Neural progenitor cell (in vitro differentiated cells): ENCODE results near the gene OPCML. TPM values are rescaled to one million over a fixed set of nuclear protein-coding genes. Genes with fewer than 3 reads are reported as not detected.

Source experiments
- DNase-seq: peaks from one replicate; pipeline ENCODE4 v3.0.0-alpha.2; 2016; ENCODE audit warnings: low spot score
- H2AFZ ChIP-seq: fragments of 200-600 bp; sonication (generic); replicated peaks from 2 replicates; pipeline ENCODE4 v1.6.1; 2016; ENCODE audit warnings: antibody characterized with exemption
- H3F3A ChIP-seq: fragments of 200-600 bp; sonication (generic); 2 replicates; pipeline ENCODE4 v1.6.1; 2016; ENCODE audit warnings: antibody characterized with exemption, low read depth
- H3K27ac ChIP-seq: fragments of 200-600 bp; sonication (generic); 2 replicates; pipeline ENCODE4 v1.5.1; 2016; ENCODE audit warnings: mild to moderate bottlenecking
- H3K27me3 ChIP-seq: fragments of 200-600 bp; sonication (generic); 2 replicates; pipeline ENCODE4 v1.6.1; 2016; ENCODE audit warnings: mild to moderate bottlenecking, moderate library complexity
- H3K36me3 ChIP-seq: fragments of 200-600 bp; sonication (generic); 2 replicates; pipeline ENCODE4 v1.5.1; 2016
- H3K4me1 ChIP-seq: fragments of 200-600 bp; sonication (generic); 2 replicates; pipeline ENCODE4 v1.6.1; 2016; ENCODE audit warnings: mixed run types
- H3K4me2 ChIP-seq: fragments of 200-600 bp; sonication (generic); 2 replicates; pipeline ENCODE4 v1.6.1; 2016
- H3K4me3 ChIP-seq: fragments of 200-600 bp; sonication (generic); 2 replicates; pipeline ENCODE4 v1.5.1; 2016
- H3K79me2 ChIP-seq: fragments of 200-600 bp; sonication (generic); 2 replicates; pipeline ENCODE4 v1.6.1; 2016; ENCODE audit warnings: low read depth
- H3K9ac ChIP-seq: fragments of 200-600 bp; sonication (generic); 2 replicates; pipeline ENCODE4 v1.6.1; 2016
- H3K9me3 ChIP-seq: fragments of 200-600 bp; sonication (generic); 2 replicates; pipeline ENCODE4 v1.5.1; 2016; ENCODE audit warnings: low read depth
- H4K20me1 ChIP-seq: fragments of 200-600 bp; sonication (generic); 2 replicates; pipeline ENCODE4 v1.6.1; 2016; ENCODE audit warnings: low read depth
- H3K27ac Mint-ChIP-seq: 3 replicates; pipeline ENCODE4 v1.8.0; 2021; ENCODE audit warnings: mixed read lengths
- H3K27me3 Mint-ChIP-seq: 2 replicates; pipeline ENCODE4 v1.8.0; 2022; ENCODE audit warnings: low read depth, mild to moderate bottlenecking, inconsistent platforms, moderate library complexity, mixed read lengths; ENCODE audit not compliant: insufficient read depth
- H3K36me3 Mint-ChIP-seq: 3 replicates; pipeline ENCODE4 v1.8.0; 2021; ENCODE audit warnings: mixed read lengths
- H3K4me1 Mint-ChIP-seq: 3 replicates; pipeline ENCODE4 v1.8.0; 2021; ENCODE audit warnings: mixed read lengths
- H3K4me3 Mint-ChIP-seq: 3 replicates; pipeline ENCODE4 v1.8.0; 2021; ENCODE audit warnings: mild to moderate bottlenecking, moderate library complexity, mixed read lengths
- H3K9me3 Mint-ChIP-seq: 3 replicates; pipeline ENCODE4 v1.8.0; 2020; ENCODE audit warnings: mixed read lengths
- EZH2 ChIP-seq: fragments of 200-600 bp; sonication (generic); IDR thresholded peaks from 2 replicates; pipeline ENCODE4 v1.6.1; 2017; ENCODE audit warnings: antibody characterized with exemption, mild to moderate bottlenecking, moderate library complexity
- EZH2phosphoT487 ChIP-seq: fragments of 200-600 bp; sonication (generic); IDR thresholded peaks from 2 replicates; pipeline ENCODE4 v1.6.1; 2017; ENCODE audit warnings: antibody characterized with exemption
- total RNA-seq: library from RNA; depleted of rRNA; stranded (reverse); fragments of >200 nt; gene quantifications from 2 replicates; pipeline ENCODE4 v1.2.3, GENCODE V29; 2015; ENCODE audit warnings: low replicate concordance
- TF ChIP-seq, protein P1 (sequence below): fragments of 200-600 bp; sonication (generic); IDR thresholded peaks from 2 replicates; pipeline ENCODE4 v1.5.1; 2017; ENCODE audit warnings: antibody characterized with exemption, mild to moderate bottlenecking

OPCML gene
- total RNA-seq, 1 donor from 2014 or later: 0.02 TPM

DNA sequence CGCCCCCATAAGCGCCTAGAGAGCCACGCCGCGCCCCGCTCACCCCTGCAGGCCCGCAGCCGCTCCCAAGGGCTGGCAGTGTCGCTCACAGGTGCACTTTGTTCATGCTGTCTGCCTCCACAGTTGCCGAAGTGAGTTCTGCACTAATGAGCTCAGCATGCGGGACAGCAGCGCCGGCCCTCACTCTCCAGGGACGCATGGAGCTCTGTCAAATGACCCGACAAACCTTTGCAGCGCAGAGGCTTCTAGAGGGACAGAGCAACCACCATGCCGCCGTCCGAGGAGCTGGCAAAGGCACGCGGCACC is 170.7 kb downstream of the OPCML start:
- DNase-seq: no peak
- peaks cover 6% of the 10 kb centered on the region for H3K27me3 Mint-ChIP-seq
- peaks cover 13% of the 10 kb centered on the region for H3K4me1 Mint-ChIP-seq
- H3K4me3 Mint-ChIP-seq: no peak overlapping the region
- no peak overlapping the region for H3K9ac ChIP-seq
- no peaks in the 10 kb centered on the region for H3K79me2 ChIP-seq
- no peak overlapping the region for H3K27ac ChIP-seq
- H3F3A ChIP-seq: no peaks in the 10 kb centered on the region
- H3K27me3 ChIP-seq: no peaks in the 10 kb centered on the region
- no peaks in the 10 kb centered on the region for H3K36me3 ChIP-seq
- H3K9me3 ChIP-seq: no peaks in the 10 kb centered on the region
- no peaks in the 10 kb centered on the region for H3K4me1 ChIP-seq
- H3K9me3 Mint-ChIP-seq: no peaks in the 10 kb centered on the region
- TF ChIP-seq EZH2phosphoT487: no peak
- TF ChIP-seq EZH2: no peak
- TF ChIP-seq, protein P1, sequence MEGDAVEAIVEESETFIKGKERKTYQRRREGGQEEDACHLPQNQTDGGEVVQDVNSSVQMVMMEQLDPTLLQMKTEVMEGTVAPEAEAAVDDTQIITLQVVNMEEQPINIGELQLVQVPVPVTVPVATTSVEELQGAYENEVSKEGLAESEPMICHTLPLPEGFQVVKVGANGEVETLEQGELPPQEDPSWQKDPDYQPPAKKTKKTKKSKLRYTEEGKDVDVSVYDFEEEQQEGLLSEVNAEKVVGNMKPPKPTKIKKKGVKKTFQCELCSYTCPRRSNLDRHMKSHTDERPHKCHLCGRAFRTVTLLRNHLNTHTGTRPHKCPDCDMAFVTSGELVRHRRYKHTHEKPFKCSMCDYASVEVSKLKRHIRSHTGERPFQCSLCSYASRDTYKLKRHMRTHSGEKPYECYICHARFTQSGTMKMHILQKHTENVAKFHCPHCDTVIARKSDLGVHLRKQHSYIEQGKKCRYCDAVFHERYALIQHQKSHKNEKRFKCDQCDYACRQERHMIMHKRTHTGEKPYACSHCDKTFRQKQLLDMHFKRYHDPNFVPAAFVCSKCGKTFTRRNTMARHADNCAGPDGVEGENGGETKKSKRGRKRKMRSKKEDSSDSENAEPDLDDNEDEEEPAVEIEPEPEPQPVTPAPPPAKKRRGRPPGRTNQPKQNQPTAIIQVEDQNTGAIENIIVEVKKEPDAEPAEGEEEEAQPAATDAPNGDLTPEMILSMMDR: no peak
- H2AFZ ChIP-seq: no peak overlapping the region
- H3K4me3 ChIP-seq: no peak overlapping the region
- no peak overlapping the region for H3K27ac Mint-ChIP-seq
- no peaks in the 10 kb centered on the region for H4K20me1 ChIP-seq
- H3K4me2 ChIP-seq: no peak overlapping the region
- H3K36me3 Mint-ChIP-seq: no peaks in the 10 kb centered on the region

DNA sequence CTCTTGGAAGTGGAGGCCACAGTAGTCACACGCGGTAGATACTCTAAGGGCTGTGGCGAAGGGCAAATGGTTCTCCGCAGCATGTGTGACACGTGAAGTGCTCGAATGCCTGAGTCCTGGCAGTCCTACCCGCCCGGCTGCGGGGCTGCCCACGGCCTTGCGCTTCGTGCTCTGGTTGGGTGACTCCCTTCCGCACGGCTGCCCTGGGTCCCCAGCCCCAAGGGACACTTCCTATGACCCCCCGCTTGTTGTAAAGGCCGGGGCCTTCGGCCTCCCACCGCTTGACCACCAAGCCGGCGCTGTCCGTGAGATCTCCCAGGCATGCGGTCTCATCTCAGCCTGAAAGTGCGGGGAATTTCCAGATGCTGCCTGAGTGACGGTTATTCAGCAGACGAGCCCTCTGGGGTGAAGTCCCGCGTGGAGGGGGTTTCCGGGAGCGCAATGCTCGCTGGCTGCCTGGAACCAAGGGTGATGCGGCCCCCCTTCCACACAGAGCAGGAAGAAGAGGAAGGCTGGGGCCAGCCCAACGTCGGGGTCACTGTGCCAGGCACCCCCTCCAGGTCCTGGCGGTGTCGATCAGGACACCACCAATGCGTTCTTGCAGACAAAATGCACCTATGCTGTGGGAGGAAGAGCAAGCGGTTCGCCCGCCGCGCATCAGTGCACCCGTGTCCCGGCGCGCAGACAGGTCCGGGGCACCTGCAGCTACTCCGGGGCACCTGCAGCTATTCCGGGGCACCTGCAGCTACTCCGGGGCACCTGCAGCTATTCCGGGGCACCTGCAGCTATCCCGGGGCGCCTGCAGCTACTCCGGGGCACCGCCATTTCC is 171.2 kb downstream of the OPCML start:
- Mint-ChIP-seq H3K27me3 (peaks cover 6% of the 10 kb centered on the region), H3K36me3 (no peaks in the 10 kb centered on the region), H3K9me3 (no peaks in the 10 kb centered on the region), H3K4me1 (peaks cover 8% of the 10 kb centered on the region), H3K4me3 (no peak overlapping the region), H3K27ac (no peak overlapping the region)
- no peaks in the 10 kb centered on the region for H3F3A ChIP-seq
- no peaks in the 10 kb centered on the region for H3K4me1 ChIP-seq
- TF ChIP-seq, protein P1: no peak
- TF ChIP-seq EZH2phosphoT487 (no peak), EZH2 (no peak)
- H2AFZ ChIP-seq: no peak overlapping the region
- no peaks in the 10 kb centered on the region for H3K9me3 ChIP-seq
- H3K4me3 ChIP-seq: no peak overlapping the region
- H4K20me1 ChIP-seq: no peaks in the 10 kb centered on the region
- H3K79me2 ChIP-seq: no peaks in the 10 kb centered on the region
- no peak overlapping the region for H3K9ac ChIP-seq
- DNase-seq: no peak
- H3K36me3 ChIP-seq: no peaks in the 10 kb centered on the region
- H3K4me2 ChIP-seq: no peak overlapping the region
- no peak overlapping the region for H3K27ac ChIP-seq
- H3K27me3 ChIP-seq: no peaks in the 10 kb centered on the region

DNA sequence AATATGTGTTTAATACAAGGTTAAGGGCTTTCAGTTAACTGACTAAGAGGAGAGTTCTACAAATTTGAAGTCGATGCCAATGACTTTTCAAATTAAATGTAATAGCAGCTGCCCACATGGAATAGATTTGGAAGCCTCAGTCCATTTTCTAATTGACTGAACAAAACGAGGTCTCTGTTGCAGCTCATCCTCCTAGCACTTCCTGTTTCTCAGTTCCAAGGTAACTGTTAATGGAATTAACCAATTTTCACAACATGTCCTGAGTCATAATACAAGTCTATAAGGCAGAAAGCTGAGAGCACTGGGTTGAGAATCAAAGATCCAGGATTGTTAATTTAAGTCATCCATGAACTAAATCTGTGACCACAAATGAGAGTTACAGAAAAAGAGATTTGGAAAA is 177.2 kb downstream of the OPCML start:
- no peaks in the 10 kb centered on the region for H3K27me3 ChIP-seq
- H3K79me2 ChIP-seq: no peaks in the 10 kb centered on the region
- no peak for DNase-seq
- Mint-ChIP-seq H3K4me3 (no peak overlapping the region), H3K27me3 (peaks cover 6% of the 10 kb centered on the region), H3K9me3 (peaks cover 3% of the 10 kb centered on the region), H3K36me3 (no peaks in the 10 kb centered on the region), H3K27ac (no peak overlapping the region), H3K4me1 (no peaks in the 10 kb centered on the region)
- no peaks in the 10 kb centered on the region for H3K9me3 ChIP-seq
- H3K36me3 ChIP-seq: no peaks in the 10 kb centered on the region
- H3K27ac ChIP-seq: no peak overlapping the region
- no peaks in the 10 kb centered on the region for H3K4me1 ChIP-seq
- H3K4me3 ChIP-seq: no peak overlapping the region
- no peaks in the 10 kb centered on the region for H3F3A ChIP-seq
- H2AFZ ChIP-seq: no peak overlapping the region
- TF ChIP-seq EZH2phosphoT487 (no peak), EZH2 (no peak)
- H4K20me1 ChIP-seq: no peaks in the 10 kb centered on the region
- no peak overlapping the region for H3K9ac ChIP-seq
- no peak overlapping the region for H3K4me2 ChIP-seq

DNA sequence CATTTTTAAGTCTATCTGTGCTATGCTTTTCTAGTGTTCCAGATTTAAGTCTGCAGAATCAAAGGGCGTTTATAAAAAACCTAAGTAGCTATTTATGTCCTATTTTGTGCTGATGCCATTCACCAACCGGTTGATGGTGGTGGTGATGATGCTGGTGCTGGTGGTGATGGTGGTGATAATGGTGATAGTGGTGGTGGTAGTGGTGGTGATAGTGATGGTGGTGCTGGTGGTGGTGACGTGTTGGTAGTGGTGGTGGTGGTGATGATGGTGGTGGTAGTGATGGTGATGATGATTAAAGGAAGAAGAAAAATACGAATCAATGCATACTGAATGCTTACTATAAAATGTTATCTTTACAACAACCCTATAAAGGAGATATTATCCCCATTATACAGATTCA is 178.2 kb downstream of the OPCML start:
- no peaks in the 10 kb centered on the region for H3K9me3 ChIP-seq
- no peak for DNase-seq
- peaks cover 6% of the 10 kb centered on the region for H3K27me3 Mint-ChIP-seq
- TF ChIP-seq, protein P1: no peak
- TF ChIP-seq EZH2: no peak
- H2AFZ ChIP-seq: no peak overlapping the region
- no peak overlapping the region for H3K27ac ChIP-seq
- no peaks in the 10 kb centered on the region for H3K4me1 Mint-ChIP-seq
- no peaks in the 10 kb centered on the region for H3K36me3 ChIP-seq
- H3K4me2 ChIP-seq: no peak overlapping the region
- no peaks in the 10 kb centered on the region for H3K4me1 ChIP-seq
- no peaks in the 10 kb centered on the region for H3F3A ChIP-seq
- no peak overlapping the region for H3K9ac ChIP-seq
- H3K27ac Mint-ChIP-seq: no peak overlapping the region
- H3K27me3 ChIP-seq: no peaks in the 10 kb centered on the region
- H3K9me3 Mint-ChIP-seq: peaks cover 3% of the 10 kb centered on the region
- H4K20me1 ChIP-seq: no peaks in the 10 kb centered on the region
- H3K79me2 ChIP-seq: no peaks in the 10 kb centered on the region
- no peak overlapping the region for H3K4me3 Mint-ChIP-seq
- H3K36me3 Mint-ChIP-seq: no peaks in the 10 kb centered on the region
- H3K4me3 ChIP-seq: no peak overlapping the region
